Measurements from ENCODE around the gene HP1BP3.

Gene HP1BP3

GRCh38 chr1:20787029-20787839 lies at the start of gene HP1BP3:
Gene HP1BP3 (minus strand): TSS chr1:20787307. CDS start chr1:20780440, 6,867 bp downstream.
- peak within 1 kb of the TSS; percentile 97 for H3K27ac ChIP-seq
- TF ChIP-seq CTCF (conservative IDR thresholded peaks at IDR 0.05; ENCODE audit: low read depth): no peak
- CTCF ChIA-PET: interaction anchor here (0.5 kb wide), 1 partner anchor 878 kb away, joined by 3 read pairs; no protein-coding TSS in a partner anchor
- peak; percentile 53 for DNase-seq (ENCODE audit: low spot score)
- POLR2A ChIA-PET (ENCODE audit: low non-redundant PET): interaction anchor here (0.6 to 1.2 kb wide), 4 partner anchors 10 to 404 kb away, joined by 3 to 9 read pairs (median 3); no protein-coding TSS in a partner anchor

GRCh38 chr1:20836230-20836629 lies 49.1 kb upstream of the HP1BP3 start:
- no peak for DNase-seq (ENCODE audit: low spot score)
- no peak for TF ChIP-seq CTCF (conservative IDR thresholded peaks at IDR 0.05; ENCODE audit: low read depth)
- CTCF ChIA-PET: no interaction called here
- H3K27ac ChIP-seq: no peak overlapping the region
- POLR2A ChIA-PET (ENCODE audit: low non-redundant PET): no interaction called here

- no peak for DNase-seq (ENCODE audit: low spot score)
- ChIA-PET CTCF (no interaction called here), POLR2A (ENCODE audit: low non-redundant PET) (no interaction called here)
- TF ChIP-seq CTCF (conservative IDR thresholded peaks at IDR 0.05; ENCODE audit: low read depth): no peak
- H3K27ac ChIP-seq: no peak overlapping the region
Measured at GRCh38 chr1:20834780-20835179, 47.7 kb upstream of the HP1BP3 start.

- no peak for TF ChIP-seq CTCF (conservative IDR thresholded peaks at IDR 0.05; ENCODE audit: low read depth)
- ChIA-PET CTCF (no interaction called here), POLR2A (ENCODE audit: low non-redundant PET) (no interaction called here)
- no peak for DNase-seq (ENCODE audit: low spot score)
- no peak overlapping the region for H3K27ac ChIP-seq
Measured at GRCh38 chr1:20834192-20834591, 47.1 kb upstream of the HP1BP3 start.

GRCh38 chr1:20830378-20830777 lies 43.3 kb upstream of the HP1BP3 start:
- no peak overlapping the region for H3K27ac ChIP-seq
- no peak for TF ChIP-seq CTCF (conservative IDR thresholded peaks at IDR 0.05; ENCODE audit: low read depth)
- ChIA-PET POLR2A (ENCODE audit: low non-redundant PET) (no interaction called here), CTCF (interaction anchor here (0.6 to 1.1 kb wide), 2 partner anchors 12 to 536 kb away, joined by 3 to 5 read pairs; no protein-coding TSS in a partner anchor)
- no peak for DNase-seq (ENCODE audit: low spot score)

- ChIA-PET CTCF (no interaction called here), POLR2A (ENCODE audit: low non-redundant PET) (no interaction called here)
- no peak overlapping the region for H3K27ac ChIP-seq
- no peak for DNase-seq (ENCODE audit: low spot score)
- TF ChIP-seq CTCF (conservative IDR thresholded peaks at IDR 0.05; ENCODE audit: low read depth): no peak
Measured at GRCh38 chr1:20829946-20830345, 42.8 kb upstream of the HP1BP3 start.

Measured in RWPE1 (cell line).